Duodenal mucosa (tissue), 2 donors: ENCODE measurements around the gene UHRF1.
"Not testable (repeated sequence)": the region's sequence is repeated elsewhere in the genome, so short reads cannot be mapped to it uniquely, and the experiment has no call there.

Experiments used
- H3K27ac ChIP-seq: one replicate; pipeline ENCODE4 v1.7.0; 2013; ENCODE audit warnings: low read depth, low read length
- H3K27me3 ChIP-seq, 2 donors: one replicate each; pipeline ENCODE4 v1.7.0; 2013; ENCODE audit warnings: low read length in 2 of 2, control low read depth in 1 of 2; ENCODE audit not compliant: insufficient read depth in 2 of 2, control insufficient read depth in 1 of 2
- H3K36me3 ChIP-seq, 2 donors: one replicate each; pipeline ENCODE4 v1.7.0; 2013; ENCODE audit warnings: low read length in 2 of 2, control low read depth in 1 of 2; ENCODE audit not compliant: insufficient read depth in 2 of 2, control insufficient read depth in 1 of 2
- H3K4me1 ChIP-seq, 2 donors: one replicate each; pipeline ENCODE4 v1.7.0; 2013; ENCODE audit warnings: low read length in 2 of 2, control low read depth in 1 of 2; ENCODE audit not compliant: insufficient read depth in 2 of 2, control insufficient read depth in 1 of 2
- H3K4me3 ChIP-seq, 2 donors: one replicate each; pipeline ENCODE4 v1.7.0; 2013; ENCODE audit warnings: low read length in 2 of 2, low read depth in 1 of 2
- H3K9ac ChIP-seq, 2 donors: one replicate each; pipeline ENCODE4 v1.7.0; 2013; ENCODE audit warnings: low read length in 2 of 2, low read depth in 1 of 2
- H3K9me3 ChIP-seq, 2 donors: one replicate each; pipeline ENCODE4 v1.7.0; 2013; ENCODE audit warnings: low read length in 2 of 2, control low read depth in 1 of 2; ENCODE audit not compliant: control insufficient read depth in 1 of 2

The UHRF1 gene

GRCh38 chr19:4970558-4971423 lies 61.5 kb downstream of the UHRF1 start:
- peaks cover 37 to 38% of the 10 kb centered on the region in 2 donors for H3K4me1 ChIP-seq

GRCh38 chr19:4971424-4971793 lies 62.1 kb downstream of the UHRF1 start:
- H3K4me3 ChIP-seq: peak overlapping the region; percentile 70 to 75
- peaks cover 0 to under 1% of the 10 kb centered on the region in 2 donors for H3K36me3 ChIP-seq
- no peaks in the 10 kb centered on the region for H3K27me3 ChIP-seq
- H3K9me3 ChIP-seq: no peaks in the 10 kb centered on the region
- H3K4me1 ChIP-seq: peaks cover 37 to 38% of the 10 kb centered on the region in 2 donors
- H3K27ac ChIP-seq: no peak overlapping the region
- peak overlapping the region; percentile 54 to 58 for H3K9ac ChIP-seq

More at GRCh38 chr19:4970558-4971423, 61.5 kb downstream of the UHRF1 start:
- Histone ChIP-seq H3K36me3 (no peaks in the 10 kb centered on the region), H3K27me3 (no peaks in the 10 kb centered on the region), H3K9ac (peak overlapping the region; percentile 58 to 66), H3K4me3 (peak overlapping the region; percentile 70 to 75), H3K9me3 (no peaks in the 10 kb centered on the region), H3K27ac (no peak overlapping the region)

GRCh38 chr19:4971816-4972495 lies 62.7 kb downstream of the UHRF1 start:
- H3K36me3 ChIP-seq: peaks cover 0 to 4% of the 10 kb centered on the region in 2 donors
- H3K9ac ChIP-seq: no peak overlapping the region
- H3K27me3 ChIP-seq: no peaks in the 10 kb centered on the region
- no peaks in the 10 kb centered on the region for H3K9me3 ChIP-seq
- peak overlapping the region in 1 of 2 donors; percentile 70 for H3K4me3 ChIP-seq
- peaks cover 37 to 39% of the 10 kb centered on the region in 2 donors for H3K4me1 ChIP-seq
- H3K27ac ChIP-seq: no peak overlapping the region

- H3K9ac ChIP-seq: no peak overlapping the region
These were observed 63.4 kb downstream of the UHRF1 start for GRCh38 chr19:4972509-4973230.

GRCh38 chr19:4974880-4975469 lies 65.7 kb downstream of the UHRF1 start:
- H3K9ac ChIP-seq: no peak overlapping the region
- H3K9me3 ChIP-seq: no peaks in the 10 kb centered on the region
- H3K36me3 ChIP-seq: peaks cover 0 to 7% of the 10 kb centered on the region in 2 donors
- H3K27ac ChIP-seq: no peak overlapping the region
- no peaks in the 10 kb centered on the region for H3K27me3 ChIP-seq
- peaks cover 30 to 39% of the 10 kb centered on the region in 2 donors for H3K4me1 ChIP-seq
- H3K4me3 ChIP-seq: no peak overlapping the region

More at GRCh38 chr19:4972509-4973230, 63.4 kb downstream of the UHRF1 start:
- H3K27me3 ChIP-seq: no peaks in the 10 kb centered on the region
- no peaks in the 10 kb centered on the region for H3K9me3 ChIP-seq
- H3K27ac ChIP-seq: no peak overlapping the region
- H3K4me1 ChIP-seq: peaks cover 37 to 46% of the 10 kb centered on the region in 2 donors
- no peak overlapping the region for H3K4me3 ChIP-seq
- peaks cover 0 to 7% of the 10 kb centered on the region in 2 donors for H3K36me3 ChIP-seq

- H3K4me3 ChIP-seq: not testable (repeated sequence)
- Histone ChIP-seq H3K4me1 (peaks cover 24 to 33% of the 10 kb centered on the region in 2 donors), H3K27ac (peak overlapping the region; percentile 47)
These were observed 66.3 kb downstream of the UHRF1 start for GRCh38 chr19:4975601-4976000.

GRCh38 chr19:4976401-4977298 lies 67.3 kb downstream of the UHRF1 start:
- peak overlapping the region in 1 of 2 donors; percentile 35 for H3K4me3 ChIP-seq
- H3K9me3 ChIP-seq: no peaks in the 10 kb centered on the region
- H3K9ac ChIP-seq: no peak overlapping the region
- peaks cover 0 to 7% of the 10 kb centered on the region in 2 donors for H3K36me3 ChIP-seq
- H3K27ac ChIP-seq: peak overlapping the region; percentile 47
- no peaks in the 10 kb centered on the region for H3K27me3 ChIP-seq
- peaks cover 13 to 23% of the 10 kb centered on the region in 2 donors for H3K4me1 ChIP-seq

More at GRCh38 chr19:4975601-4976000, 66.3 kb downstream of the UHRF1 start:
- not testable (repeated sequence) for H3K9me3 ChIP-seq, H3K36me3 ChIP-seq, H3K9ac ChIP-seq, H3K27me3 ChIP-seq

GRCh38 chr19:4977299-4978174 lies 68.2 kb downstream of the UHRF1 start:
- Histone ChIP-seq H3K9me3 (no peaks in the 10 kb centered on the region), H3K9ac (no peak overlapping the region), H3K4me3 (no peak overlapping the region), H3K36me3 (peaks cover 0 to 7% of the 10 kb centered on the region in 2 donors), H3K4me1 (peaks cover 4 to 14% of the 10 kb centered on the region in 2 donors), H3K27me3 (no peaks in the 10 kb centered on the region), H3K27ac (no peak overlapping the region)
